Suppressor macrophage (primary cell): ENCODE measurements around the gene PGM2.
A peak's percentile ranks its signal among the peaks of the same experiment; 100 is the strongest.

Experiments used
- DNase-seq, 4 experiments: peaks; one replicate each; pipeline ENCODE4 v3.0.0-alpha.2; 2020 to 2022

PGM2 gene

DNA sequence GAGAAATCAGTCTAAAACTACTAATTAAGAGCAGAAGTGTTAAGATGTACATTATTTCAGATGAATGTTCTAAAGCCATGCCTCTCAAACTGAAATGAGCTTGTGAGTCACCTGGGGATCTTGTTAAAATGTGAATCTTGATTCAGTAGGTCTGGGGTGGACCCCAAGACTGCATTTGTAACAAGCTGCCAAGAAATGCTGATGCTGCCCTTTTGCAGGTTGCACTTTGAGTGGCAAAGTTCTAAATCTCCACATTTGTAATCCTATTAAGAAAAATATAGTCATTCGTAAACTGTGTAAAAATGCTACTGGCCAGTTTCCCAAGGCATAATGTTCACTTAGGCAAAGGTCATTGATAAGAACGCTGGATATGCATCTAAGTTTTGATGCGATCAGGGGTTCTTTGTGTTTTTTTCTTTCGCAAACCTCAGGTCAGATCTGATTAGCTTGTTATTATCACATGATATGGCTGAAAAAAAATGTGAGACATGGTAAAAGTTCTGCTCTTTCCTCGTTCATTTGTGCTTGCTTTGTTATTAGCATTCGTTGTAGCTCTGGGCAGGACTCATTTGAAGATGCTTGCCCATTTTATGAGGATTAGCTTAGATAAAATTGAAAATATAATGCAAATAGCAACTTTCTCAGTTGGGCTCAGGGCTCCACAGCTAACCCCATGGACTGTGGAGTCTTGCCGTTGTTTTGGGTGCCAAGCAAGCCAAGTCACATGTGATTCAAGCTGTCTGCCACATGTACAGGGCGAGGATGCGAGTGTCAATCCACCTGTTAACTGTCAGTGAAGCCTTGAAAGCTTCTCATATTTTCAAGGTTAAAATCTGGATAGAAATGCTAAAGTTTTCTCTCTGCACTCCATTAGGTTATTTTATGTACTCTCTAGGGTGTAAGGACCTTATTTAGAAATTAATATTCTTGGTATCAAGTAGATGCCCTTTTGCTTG, 76.5 kb downstream of the PGM2 start:
- DNase-seq, result no peak

DNA sequence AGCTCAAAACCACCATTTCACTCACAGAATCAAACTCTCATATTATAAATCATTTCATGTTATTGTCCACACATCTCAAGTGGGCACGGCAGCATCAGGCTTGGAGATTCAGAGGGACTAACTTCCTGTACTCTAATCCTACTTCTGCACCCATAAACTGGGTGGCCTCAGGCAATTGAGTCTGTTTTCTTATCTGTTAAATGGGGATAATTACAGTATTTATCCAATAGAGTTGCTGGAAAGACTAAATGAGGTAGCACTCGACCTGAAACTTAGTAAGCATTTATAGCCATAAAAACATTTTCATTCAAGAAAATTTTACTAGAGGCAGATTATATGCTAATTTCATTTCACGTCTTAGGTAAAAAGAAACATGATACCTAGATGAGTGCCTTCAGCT, 77.4 kb downstream of the PGM2 start:
- no peak for DNase-seq

DNA sequence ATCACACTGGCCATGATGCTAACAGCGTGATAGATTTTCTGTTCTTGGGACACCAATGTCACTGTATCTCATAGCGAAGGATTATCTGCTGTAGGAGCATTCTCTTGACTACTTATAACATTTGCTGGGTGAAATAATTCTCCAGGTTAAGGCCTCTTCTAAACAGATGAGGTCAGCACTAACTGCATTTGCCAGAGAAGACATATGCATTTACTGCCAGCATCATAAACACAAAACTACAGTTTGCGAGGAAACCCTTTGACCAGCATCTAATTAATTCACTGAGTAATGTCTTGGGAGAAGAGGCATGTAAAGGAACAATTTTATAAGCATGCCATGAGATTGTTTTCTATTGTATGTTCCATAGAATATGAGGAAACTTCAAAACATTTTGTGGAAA, 78.3 kb downstream of the PGM2 start:
- no peak for DNase-seq

DNA sequence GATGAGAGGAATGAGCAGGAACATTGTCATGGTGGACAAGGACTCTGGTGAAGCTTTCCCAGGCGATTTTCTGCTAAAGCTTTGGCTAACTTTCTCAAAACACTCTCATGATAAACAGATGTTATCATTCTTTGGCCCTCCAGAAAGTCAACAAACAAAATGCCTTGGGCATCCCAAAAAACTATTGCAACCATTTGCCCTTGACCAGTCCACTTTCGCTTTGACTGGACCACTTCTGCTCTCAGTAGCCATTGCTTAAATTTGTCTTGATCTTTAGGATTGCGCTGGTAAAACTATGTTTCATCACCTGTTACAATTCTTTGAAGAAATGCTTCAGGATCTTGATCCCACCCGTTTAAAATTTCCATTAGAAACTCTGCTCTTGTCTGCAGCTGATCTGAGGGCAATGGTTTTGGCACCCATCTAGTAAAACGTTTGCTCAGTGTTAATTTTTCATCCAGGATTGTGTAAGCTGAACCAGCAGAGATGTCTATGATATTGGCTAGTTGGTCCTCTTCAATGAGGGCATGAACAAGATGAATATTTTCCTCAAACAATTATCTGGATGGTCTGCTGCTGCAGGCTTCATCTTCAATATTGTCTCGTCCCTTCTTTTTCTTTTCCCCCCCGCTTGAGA, 79.2 kb downstream of the PGM2 start:
- DNase-seq, result no peak

DNA sequence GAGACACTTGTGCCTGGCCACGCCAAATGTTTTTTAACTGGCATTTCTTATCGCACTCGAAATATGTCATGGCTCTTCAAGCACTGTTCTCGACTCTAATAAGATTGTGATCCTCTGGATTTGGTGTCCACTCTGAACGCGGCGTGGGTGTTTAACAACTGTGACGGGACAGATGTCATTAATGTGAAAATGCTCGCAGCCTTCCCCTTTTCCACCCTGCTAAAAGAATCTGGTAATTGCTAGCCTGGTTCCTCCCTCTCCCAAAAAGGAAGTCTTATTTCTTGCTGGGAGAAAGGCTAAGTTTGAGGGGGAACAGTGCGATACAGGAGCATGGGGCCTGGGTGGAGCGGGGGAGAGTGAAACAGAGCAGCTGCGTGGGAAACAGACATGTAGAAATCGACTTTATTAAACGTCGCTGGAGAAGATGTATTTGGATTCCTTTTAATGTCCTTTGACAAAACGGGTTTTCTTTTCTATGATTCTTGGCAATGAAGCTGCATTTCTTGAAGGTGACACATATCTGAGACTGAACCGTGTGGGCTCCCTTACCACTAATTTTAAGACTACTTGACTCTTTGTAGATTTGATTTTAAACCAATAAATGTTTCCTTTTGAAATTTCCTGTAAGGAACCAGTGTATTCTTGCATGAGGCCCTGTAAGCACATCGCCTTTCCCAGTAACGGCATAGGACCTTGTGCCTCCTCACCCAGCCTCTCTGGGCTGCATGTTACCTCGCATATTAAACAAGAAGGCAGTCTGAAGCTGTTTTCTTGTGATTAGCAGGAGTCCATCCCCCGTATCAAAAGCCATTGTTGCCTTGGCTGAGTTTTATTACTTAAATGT, 82.2 kb downstream of the PGM2 start:
- DNase-seq, result peak; percentile 75 to 87 (median 80)

DNA sequence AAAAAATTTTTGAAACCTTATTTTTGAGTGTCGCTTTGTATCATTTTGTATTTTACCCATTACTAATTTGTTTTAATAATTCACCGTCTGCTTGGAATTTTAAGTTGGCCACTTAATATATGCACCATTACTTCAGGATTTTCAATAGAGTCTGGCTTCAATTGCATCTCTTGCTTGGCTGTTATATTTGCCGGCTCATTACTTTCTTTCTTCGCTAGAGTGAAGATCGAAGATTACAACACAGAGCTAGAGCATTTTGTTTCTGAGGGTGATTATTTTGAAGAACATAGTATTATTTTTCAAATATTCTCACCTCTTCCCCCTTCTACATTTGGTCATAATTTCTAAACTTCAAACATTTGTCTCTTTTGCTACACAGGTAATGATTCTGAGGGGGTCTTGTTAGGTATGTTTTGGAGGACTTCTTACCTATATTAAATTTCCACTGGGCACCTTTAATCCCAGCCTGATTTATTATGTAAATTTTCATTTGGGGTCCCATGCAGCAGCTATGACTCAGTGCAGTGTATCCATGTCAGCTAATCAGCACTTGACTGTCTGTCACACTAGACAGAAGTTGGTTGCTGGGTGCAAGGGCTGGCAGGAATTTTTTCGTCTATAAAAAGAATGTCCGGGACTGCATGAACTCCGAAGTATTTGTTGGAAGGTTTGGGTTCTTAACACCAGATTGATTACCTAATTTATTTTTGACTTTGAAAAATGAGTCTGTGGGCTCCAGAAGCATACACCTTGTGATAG, 83.0 kb downstream of the PGM2 start:
- no peak for DNase-seq

DNA sequence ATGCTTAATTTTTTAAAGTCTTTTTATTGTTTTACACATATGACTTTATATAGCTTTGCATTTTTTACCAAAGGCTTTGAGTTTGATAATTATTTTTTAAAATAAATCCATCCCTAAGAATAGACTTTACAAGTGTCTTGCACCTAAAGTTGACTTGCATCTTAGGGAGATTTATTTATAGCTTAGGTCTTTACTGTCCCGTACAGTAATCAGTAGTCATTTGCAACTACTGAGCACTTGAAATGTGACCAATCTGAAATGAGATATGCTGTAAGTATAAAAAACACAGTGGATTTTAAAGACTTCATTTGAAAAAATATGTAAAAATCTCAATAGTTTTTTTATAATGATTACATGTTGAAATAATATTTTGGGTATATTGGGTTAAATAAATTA, 83.6 kb downstream of the PGM2 start:
- no peak for DNase-seq
